NCI-H2171 (cell line): Measurements from ENCODE around the gene LRP5.

Source experiments
- DNase-seq: peaks from one replicate; lab custom pipeline; 2025; lab: John Stamatoyannopoulos, UW

The LRP5 gene

GRCh38 chr11:68309621-68310185, 2.7 kb upstream of the LRP5 start:
- DNase-seq = no peak

GRCh38 chr11:68311160-68312116, 953 bp upstream of the LRP5 start:
- DNase-seq = no peak

GRCh38 chr11:68312780-68313573, 586 bp downstream of the LRP5 start:
- no peak for DNase-seq

DNA sequence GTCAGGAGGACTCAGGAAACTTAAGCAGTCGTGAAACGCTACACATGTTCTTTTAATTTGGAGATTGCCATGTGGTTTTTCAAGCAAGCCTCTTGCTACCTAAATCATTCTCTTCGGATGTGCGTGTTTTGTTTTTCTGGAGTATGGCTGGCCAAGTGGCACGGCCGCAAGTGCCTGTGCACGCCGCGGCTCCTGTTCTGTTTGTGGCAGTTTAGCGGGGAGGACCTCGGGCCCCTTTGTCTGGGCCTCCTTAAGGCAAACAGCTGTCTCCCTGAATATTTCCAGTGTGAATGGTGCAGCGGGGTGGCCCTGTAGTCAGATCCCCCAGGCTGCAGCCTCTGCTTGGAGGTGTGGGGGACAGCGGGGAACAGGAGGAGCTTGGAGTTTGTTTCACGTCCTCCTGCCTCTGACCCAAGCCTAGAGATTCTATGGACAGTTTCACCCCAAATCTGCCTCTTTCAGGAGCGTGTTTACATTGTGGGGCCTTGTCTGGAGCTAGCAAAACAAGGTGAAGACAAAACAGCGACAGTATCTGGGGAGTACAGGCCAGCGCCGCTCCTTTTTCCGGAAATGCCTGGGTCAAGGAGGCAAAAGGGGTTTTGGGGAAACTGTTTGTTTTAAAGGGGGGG, 1.3 kb downstream of the LRP5 start:
- no peak for DNase-seq

GRCh38 chr11:68314203-68315170, 2.1 kb downstream of the LRP5 start:
- DNase-seq = no peak

GRCh38 chr11:68315171-68315920, 3.0 kb downstream of the LRP5 start:
- DNase-seq = no peak

DNA sequence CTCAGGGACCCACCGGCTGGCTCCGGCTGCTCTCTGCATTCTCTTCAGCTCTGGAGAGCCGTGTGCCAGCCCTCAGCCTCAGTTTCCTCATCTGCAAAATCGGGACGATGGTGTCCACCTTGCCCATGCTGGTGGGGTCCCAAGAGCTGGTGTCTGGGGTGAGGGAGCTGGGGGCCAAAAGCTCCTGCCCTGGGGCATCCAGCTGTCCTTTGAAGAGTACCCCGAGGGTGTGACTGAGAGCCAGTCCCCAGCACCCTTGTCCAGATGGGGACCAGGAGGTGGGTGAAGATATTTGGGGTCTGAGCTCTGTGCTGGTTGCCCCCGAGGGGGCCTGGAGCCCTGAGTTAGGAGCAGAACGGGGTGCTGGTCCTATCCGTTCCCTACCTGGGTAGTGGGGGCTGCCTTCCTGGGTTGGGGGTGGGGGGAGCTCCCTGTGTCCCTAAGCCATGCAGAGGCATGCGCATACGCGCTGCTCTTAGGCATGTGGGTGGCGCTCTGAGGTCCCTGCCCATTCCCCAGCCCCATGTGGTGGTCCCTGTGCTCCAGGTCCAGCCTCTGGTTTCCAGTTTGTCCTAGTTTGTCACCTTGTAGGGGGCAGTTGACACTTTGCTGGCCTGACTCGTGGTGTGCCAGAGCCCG, 4.9 kb downstream of the LRP5 start:
- no peak for DNase-seq

- no peak for DNase-seq
Measured at GRCh38 chr11:68321293-68322051, 9.1 kb downstream of the LRP5 start.

GRCh38 chr11:68322052-68322430, 9.7 kb downstream of the LRP5 start:
- no peak for DNase-seq

DNA sequence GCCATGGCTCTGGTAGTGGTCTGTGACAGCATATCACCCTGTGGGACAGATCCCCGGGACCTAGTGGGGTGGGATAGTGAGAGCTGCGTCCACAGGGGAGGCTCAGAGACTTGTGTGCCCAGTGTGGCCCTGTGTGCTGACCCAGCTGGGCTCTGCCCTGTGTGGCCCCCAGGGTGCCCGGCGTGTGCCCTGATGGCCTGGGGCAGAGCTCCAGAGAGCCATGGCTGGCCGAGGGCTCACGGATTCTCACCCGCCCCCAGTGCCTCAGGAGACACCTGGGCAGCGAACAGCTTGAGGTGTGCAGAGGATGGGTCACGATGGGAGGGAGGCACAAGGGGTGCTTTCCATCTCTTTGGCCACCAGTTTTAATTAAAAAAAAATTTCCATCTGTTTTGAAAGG, 11.8 kb downstream of the LRP5 start:
- DNase-seq = no peak

GRCh38 chr11:68324695-68325094, 12.3 kb downstream of the LRP5 start:
- DNase-seq = no peak

GRCh38 chr11:68325183-68325906, 13.0 kb downstream of the LRP5 start:
- DNase-seq = no peak

DNA sequence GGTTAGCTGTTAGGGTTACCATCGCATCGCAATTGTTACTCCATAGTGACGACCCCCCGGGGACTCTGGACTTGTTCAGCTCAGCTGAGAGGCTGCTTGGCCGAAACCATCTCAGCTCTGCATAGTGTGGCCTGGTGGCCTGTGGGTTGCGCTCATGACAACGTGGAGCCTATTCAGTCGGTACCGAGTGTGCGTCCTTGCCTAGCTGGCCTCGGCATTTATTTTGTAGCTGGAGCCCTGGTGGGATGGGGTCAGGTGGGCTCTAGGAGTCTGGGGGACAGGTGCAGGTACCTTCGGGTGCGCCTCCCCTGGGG, 13.5 kb downstream of the LRP5 start:
- DNase-seq = no peak

DNA sequence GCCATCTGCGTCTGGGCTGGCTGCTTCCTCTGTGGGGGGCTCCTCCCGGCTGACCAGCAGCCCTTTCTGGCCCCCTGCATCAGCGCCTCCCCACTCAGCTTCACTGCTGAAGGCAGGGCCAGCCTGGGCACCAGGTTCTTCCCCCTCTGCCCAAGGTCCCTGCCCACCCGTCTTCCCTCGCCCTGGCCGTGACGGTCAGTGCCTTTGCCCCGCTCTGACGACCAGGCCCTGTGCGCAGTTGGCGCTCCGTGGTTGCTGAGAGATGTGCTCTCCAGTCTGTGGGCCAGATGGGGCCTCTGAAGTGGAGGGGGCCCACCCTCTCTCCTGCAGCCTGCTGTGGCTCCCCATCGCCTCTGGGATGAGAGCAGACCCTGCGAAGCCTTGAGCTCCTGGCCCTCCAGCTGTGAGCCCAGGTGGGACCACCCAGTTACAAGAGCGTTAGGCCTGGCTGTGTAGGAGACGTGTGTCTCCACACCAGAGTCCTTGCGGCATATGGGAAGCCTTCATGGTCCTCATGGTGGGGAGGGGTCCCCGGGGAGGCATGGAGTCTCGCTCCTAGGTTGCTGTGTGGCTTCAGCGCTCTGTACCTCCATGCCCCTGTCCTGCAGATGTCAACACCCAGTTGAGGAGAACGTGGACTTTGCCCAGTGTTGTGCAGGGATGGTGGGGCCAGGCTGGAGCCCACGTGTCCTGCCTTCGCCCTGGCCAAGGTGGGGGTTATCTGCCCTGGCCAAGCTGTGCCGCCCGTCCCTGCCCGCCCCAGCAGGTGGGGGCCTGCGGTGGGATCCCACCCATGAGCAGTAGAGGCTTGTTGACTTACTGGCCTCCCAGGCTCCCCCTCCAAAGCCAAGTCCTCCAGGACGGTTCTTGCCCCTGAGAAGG, 14.2 kb downstream of the LRP5 start:
- no peak for DNase-seq

DNA sequence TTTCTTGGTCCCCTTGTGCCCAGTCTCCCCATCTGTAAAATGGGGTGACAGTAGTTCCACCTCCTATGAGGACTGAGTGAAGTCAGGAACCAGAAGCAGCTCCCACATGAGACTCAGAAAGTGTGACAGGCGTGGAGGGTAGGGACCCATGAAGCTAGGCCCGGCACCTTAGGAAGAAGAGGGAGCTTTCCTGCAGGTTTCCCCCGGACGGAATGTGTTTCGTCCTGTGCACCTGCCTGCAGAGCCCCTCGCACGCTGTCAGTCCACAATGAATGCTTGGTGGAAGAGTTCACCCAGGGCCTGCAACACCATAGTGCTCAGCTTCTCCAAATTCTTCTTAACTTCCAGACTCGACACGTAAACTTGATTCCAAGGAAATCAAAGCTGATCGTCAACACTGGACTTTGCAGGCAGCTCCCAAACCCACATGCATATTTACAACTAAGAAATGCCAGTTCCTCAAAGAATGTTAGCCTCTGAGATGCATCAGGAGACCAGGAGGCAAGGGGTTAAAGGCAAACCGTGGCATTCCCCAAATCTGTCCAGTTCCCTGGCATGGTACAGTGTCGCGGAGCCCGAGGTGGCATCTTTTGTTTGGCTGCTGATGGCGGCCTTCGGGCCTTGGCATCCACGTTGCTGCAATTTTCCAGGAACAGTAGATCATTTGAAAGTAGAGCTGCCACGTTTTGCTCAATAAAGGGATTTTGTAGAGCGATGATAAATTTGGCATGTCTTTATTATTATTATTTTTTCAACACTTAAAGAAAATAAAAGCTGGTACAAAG, 15.4 kb downstream of the LRP5 start:
- no peak for DNase-seq

DNA sequence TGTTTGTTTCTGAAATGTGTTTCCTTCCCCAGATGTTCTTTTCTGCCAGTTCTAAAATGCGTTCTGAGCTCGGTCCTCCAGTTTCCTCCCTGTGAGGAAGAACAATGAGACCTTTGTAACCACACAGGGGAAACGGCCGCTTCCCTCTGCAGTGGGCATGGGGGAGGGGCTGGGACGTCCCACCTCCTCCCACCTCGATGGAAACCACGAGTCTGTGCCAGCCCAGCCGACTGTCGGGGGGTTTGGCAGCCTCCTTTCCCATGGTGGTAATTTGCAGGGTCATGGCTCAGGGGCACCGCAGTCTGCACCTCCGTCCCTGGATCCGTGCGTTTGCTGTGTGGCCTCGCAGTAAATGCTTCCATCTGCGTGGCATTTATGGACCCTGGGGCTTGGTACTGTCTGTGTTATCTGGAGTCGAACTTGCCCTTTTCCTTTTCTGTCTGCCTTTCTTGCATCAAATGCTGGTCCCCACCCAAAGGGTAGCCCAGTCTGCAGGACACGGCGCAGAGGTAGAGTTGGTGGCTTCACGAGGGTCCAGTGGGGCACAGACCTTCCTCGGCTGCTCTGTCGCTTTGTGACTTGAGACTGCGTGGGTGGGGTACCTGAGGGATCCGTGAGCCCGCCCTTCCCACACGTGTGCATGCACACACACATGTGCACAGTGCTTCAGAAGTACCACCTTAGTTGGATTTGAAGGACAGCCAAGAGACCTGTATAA, 16.1 kb downstream of the LRP5 start:
- DNase-seq = no peak
